HepG2 (cell line): ENCODE data around the gene HYPK. TPM values are rescaled to one million over a fixed set of nuclear protein-coding genes. Genes with fewer than 3 reads are reported as not detected.

Experiments
- ARID4A ChIP-seq: sonication (generic); formaldehyde crosslinking; IDR thresholded peaks from 2 replicates; pipeline ENCODE4 v1.5.0; 2020; ENCODE audit warnings: mild to moderate bottlenecking, missing genetic modification reagents, borderline replicate concordance
- BRF2 ChIP-seq: sonication (generic); formaldehyde crosslinking; IDR thresholded peaks from 2 replicates; pipeline ENCODE4 v1.8.1; 2022; ENCODE audit warnings: mild to moderate bottlenecking, missing genetic modification reagents
- GATAD1 ChIP-seq: IDR thresholded peaks from 2 replicates; pipeline ENCODE4 v1.6.1; 2016; ENCODE audit warnings: missing genetic modification reagents, missing compliant biosample characterization
- HDAC1 ChIP-seq: sonication (generic); formaldehyde crosslinking; IDR thresholded peaks from 2 replicates; pipeline ENCODE4 v1.5.1; 2020; ENCODE audit warnings: mild to moderate bottlenecking, missing genetic modification reagents
- HNRNPL ChIP-seq: fragments of 200-400 bp; formaldehyde crosslinking; IDR thresholded peaks from 2 replicates; pipeline ENCODE4 v1.6.1; 2017; ENCODE audit warnings: mild to moderate bottlenecking, low read depth, low read length
- MAF1 ChIP-seq: sonication (generic); formaldehyde crosslinking; IDR thresholded peaks from 2 replicates; pipeline ENCODE4 v1.5.0; 2020; ENCODE audit warnings: missing genetic modification reagents, borderline replicate concordance
- PAWR ChIP-seq: sonication (generic); formaldehyde crosslinking; IDR thresholded peaks from 2 replicates; pipeline ENCODE4 v1.4.0; 2020; ENCODE audit warnings: missing genetic modification reagents, mild to moderate bottlenecking, borderline replicate concordance
- PITX1 ChIP-seq: sonication (generic); formaldehyde crosslinking; IDR thresholded peaks from 2 replicates; pipeline ENCODE4 v1.5.1; 2020; ENCODE audit warnings: mild to moderate bottlenecking, missing genetic modification reagents
- PTBP1 ChIP-seq: fragments of 200-400 bp; formaldehyde crosslinking; IDR thresholded peaks from 2 replicates; pipeline ENCODE4 v1.6.1; 2018; ENCODE audit warnings: low read length, low read depth; ENCODE audit not compliant: poor library complexity, severe bottlenecking
- SPEN ChIP-seq: sonication (generic); formaldehyde crosslinking; IDR thresholded peaks from 2 replicates; pipeline ENCODE4 v1.5.1; 2020; ENCODE audit warnings: low read depth, mild to moderate bottlenecking, missing genetic modification reagents
- TAF1 ChIP-seq: sonication (generic); formaldehyde crosslinking; IDR thresholded peaks from 2 replicates; pipeline ENCODE4 v1.4.0; 2020; ENCODE audit warnings: missing genetic modification reagents
- ZBTB10 ChIP-seq: sonication (generic); formaldehyde crosslinking; IDR thresholded peaks from 2 replicates; pipeline ENCODE4 v1.4.0; 2020; ENCODE audit warnings: missing genetic modification reagents, borderline replicate concordance
- ZFP62 ChIP-seq: sonication (generic); formaldehyde crosslinking; IDR thresholded peaks from 2 replicates; pipeline ENCODE4 v1.4.0; 2020; ENCODE audit warnings: missing genetic modification reagents
- ZNF326 ChIP-seq: sonication (generic); formaldehyde crosslinking; IDR thresholded peaks from 2 replicates; pipeline ENCODE4 v1.4.0; 2020; ENCODE audit warnings: missing genetic modification reagents, borderline replicate concordance
- ZNF788 ChIP-seq: sonication (generic); formaldehyde crosslinking; IDR thresholded peaks from 2 replicates; pipeline ENCODE4 v1.5.0; 2020; ENCODE audit warnings: mild to moderate bottlenecking, missing genetic modification reagents, borderline replicate concordance
- polyA plus RNA-seq, 8 experiments: library from polyadenylated mRNA; depleted of rRNA in 3 of 8; stranded (reverse) in 7 of 8; unstranded in 1 of 8; fragments of >200 nt; fragmentation: Illumina TruSeq in 4 of 8; extraction: Trizol in 4 of 8; gene quantifications; 2 replicates each; pipeline versions ENCODE4 v1.2.1 to v1.2.3, GENCODE V29; 2011 to 2016; ENCODE audit warnings: low read depth in 4 of 8, missing spikeins in 1 of 8, mixed read lengths in 1 of 8; ENCODE audit not compliant: insufficient read depth in 1 of 8
- total RNA-seq, 5 experiments: library from RNA; depleted of rRNA; stranded (reverse); fragments of >200 nt; fragmentation: Illumina TruSeq; extraction: Trizol; gene quantifications; 2 replicates each; pipeline ENCODE4 v1.2.3, GENCODE V29; 2016; ENCODE audit warnings: low read depth in 1 of 5
- TF ChIP-seq, protein P1 (sequence below): sonication (generic); formaldehyde crosslinking; IDR thresholded peaks from 2 replicates; pipeline ENCODE4 v1.4.0; 2020; ENCODE audit warnings: mild to moderate bottlenecking, missing genetic modification reagents
- TF ChIP-seq, protein P2 (sequence below): sonication (generic); formaldehyde crosslinking; IDR thresholded peaks from 2 replicates; pipeline ENCODE4 v1.5.1; 2020; ENCODE audit warnings: mild to moderate bottlenecking, moderate library complexity, missing genetic modification reagents

The HYPK gene
- total and polyA plus RNA-seq, 2 of the 13 experiments (the other 11 are each of a cell fraction or from before 2014, with no cell fraction given) = 13.5 to 16.5 TPM

- TF ChIP-seq SPEN (CRISPR knock-in tag) = peak; percentile 58; the same call in 1 of the 2 replicates
- peak; percentile 92 for TF ChIP-seq HNRNPL
- peak; percentile 56; the same call in 1 of the 2 replicates for TF ChIP-seq ZNF788 (CRISPR knock-in tag)
- TF ChIP-seq, protein P1, sequence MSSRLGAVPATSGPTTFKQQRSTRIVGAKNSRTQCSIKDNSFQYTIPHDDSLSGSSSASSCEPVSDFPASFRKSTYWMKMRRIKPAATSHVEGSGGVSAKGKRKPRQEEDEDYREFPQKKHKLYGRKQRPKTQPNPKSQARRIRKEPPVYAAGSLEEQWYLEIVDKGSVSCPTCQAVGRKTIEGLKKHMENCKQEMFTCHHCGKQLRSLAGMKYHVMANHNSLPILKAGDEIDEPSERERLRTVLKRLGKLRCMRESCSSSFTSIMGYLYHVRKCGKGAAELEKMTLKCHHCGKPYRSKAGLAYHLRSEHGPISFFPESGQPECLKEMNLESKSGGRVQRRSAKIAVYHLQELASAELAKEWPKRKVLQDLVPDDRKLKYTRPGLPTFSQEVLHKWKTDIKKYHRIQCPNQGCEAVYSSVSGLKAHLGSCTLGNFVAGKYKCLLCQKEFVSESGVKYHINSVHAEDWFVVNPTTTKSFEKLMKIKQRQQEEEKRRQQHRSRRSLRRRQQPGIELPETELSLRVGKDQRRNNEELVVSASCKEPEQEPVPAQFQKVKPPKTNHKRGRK (CRISPR knock-in tag) = no peak
- TF ChIP-seq GATAD1 (CRISPR knock-in tag) = peak; percentile 29; the same call in 1 of the 2 replicates
- peak; percentile 31; the same call in 1 of the 2 replicates for TF ChIP-seq PITX1
- peak; percentile 36; the same call in 1 of the 2 replicates for TF ChIP-seq BRF2 (CRISPR knock-in tag)
- no peak for TF ChIP-seq ZFP62 (CRISPR knock-in tag)
- peak; percentile 78 for TF ChIP-seq ARID4A (CRISPR knock-in tag)
- TF ChIP-seq, protein P2, sequence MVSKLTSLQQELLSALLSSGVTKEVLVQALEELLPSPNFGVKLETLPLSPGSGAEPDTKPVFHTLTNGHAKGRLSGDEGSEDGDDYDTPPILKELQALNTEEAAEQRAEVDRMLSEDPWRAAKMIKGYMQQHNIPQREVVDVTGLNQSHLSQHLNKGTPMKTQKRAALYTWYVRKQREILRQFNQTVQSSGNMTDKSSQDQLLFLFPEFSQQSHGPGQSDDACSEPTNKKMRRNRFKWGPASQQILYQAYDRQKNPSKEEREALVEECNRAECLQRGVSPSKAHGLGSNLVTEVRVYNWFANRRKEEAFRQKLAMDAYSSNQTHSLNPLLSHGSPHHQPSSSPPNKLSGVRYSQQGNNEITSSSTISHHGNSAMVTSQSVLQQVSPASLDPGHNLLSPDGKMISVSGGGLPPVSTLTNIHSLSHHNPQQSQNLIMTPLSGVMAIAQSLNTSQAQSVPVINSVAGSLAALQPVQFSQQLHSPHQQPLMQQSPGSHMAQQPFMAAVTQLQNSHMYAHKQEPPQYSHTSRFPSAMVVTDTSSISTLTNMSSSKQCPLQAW = peak; percentile 73; the same call in 1 of the 2 replicates
- TF ChIP-seq TAF1 = peak; percentile 47
- peak; percentile 68 for TF ChIP-seq HDAC1 (CRISPR knock-in tag)
- TF ChIP-seq ZNF326 = no peak
- peak; percentile 70; the same call in 1 of the 2 replicates for TF ChIP-seq PAWR (CRISPR knock-in tag)
- TF ChIP-seq PTBP1 = no peak
- TF ChIP-seq ZBTB10 = no peak; the same call in 1 of the 2 replicates
- no peak for TF ChIP-seq MAF1 (CRISPR knock-in tag)
Observed at GRCh38 chr15:43777267-43777914, 23.0 kb upstream of the HYPK start (continued).
